Choroid plexus epithelial cell (primary cell): ENCODE measurements around the gene C1orf21.

Experiments used
- DNase-seq: peaks from one replicate; pipeline ENCODE4 v3.0.0-alpha.2; 2010; ENCODE audit warnings: low read depth
- H3K4me3 ChIP-seq: 2 replicates; pipeline ENCODE4 v1.5.1; 2011; ENCODE audit warnings: low read depth, mild to moderate bottlenecking, control low read depth, low read length, moderate library complexity
- TF ChIP-seq, protein P1 (sequence below): conservative IDR thresholded peaks from 2 replicates; pipeline ENCODE4 v1.5.1; 2011; ENCODE audit warnings: low read depth, mild to moderate bottlenecking, control low read depth, inconsistent platforms, low read length, moderate library complexity

Gene C1orf21

DNA sequence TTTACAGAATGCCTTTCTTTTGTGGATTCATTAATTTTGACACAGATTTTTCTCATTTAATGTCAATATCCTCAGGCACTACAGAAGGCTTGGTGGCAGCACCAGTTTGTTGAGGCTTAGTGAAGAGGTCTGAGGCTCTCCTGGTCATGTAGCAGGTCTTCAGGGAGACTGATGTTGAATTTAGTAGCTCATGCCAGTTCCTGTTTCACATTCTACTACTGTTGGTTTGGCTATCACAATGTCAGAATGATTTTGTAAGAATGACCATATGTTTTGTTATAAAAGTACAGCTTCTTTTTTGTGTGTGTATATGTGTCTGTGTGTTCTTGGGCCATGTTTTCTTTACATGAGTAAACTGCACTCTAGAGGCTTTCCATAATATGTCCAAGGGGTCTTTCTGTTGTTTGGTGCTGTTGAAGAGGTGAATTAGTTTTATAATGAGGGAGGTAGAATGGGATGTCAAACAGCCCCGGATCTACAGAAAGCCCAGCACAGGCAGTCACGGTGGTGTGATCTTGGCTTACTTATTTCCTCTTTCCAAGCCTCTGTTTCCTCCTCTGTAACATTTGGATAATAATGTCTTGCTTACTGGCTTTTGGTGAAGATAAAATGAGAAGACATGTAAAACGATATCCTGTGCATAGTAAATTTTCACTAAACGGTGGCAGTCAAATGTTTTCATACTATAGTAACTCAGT is 32.0 kb downstream of the C1orf21 start:
- TF ChIP-seq, protein P1, sequence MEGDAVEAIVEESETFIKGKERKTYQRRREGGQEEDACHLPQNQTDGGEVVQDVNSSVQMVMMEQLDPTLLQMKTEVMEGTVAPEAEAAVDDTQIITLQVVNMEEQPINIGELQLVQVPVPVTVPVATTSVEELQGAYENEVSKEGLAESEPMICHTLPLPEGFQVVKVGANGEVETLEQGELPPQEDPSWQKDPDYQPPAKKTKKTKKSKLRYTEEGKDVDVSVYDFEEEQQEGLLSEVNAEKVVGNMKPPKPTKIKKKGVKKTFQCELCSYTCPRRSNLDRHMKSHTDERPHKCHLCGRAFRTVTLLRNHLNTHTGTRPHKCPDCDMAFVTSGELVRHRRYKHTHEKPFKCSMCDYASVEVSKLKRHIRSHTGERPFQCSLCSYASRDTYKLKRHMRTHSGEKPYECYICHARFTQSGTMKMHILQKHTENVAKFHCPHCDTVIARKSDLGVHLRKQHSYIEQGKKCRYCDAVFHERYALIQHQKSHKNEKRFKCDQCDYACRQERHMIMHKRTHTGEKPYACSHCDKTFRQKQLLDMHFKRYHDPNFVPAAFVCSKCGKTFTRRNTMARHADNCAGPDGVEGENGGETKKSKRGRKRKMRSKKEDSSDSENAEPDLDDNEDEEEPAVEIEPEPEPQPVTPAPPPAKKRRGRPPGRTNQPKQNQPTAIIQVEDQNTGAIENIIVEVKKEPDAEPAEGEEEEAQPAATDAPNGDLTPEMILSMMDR = no peak
- no peak for DNase-seq
- H3K4me3 ChIP-seq = no peak overlapping the region

DNA sequence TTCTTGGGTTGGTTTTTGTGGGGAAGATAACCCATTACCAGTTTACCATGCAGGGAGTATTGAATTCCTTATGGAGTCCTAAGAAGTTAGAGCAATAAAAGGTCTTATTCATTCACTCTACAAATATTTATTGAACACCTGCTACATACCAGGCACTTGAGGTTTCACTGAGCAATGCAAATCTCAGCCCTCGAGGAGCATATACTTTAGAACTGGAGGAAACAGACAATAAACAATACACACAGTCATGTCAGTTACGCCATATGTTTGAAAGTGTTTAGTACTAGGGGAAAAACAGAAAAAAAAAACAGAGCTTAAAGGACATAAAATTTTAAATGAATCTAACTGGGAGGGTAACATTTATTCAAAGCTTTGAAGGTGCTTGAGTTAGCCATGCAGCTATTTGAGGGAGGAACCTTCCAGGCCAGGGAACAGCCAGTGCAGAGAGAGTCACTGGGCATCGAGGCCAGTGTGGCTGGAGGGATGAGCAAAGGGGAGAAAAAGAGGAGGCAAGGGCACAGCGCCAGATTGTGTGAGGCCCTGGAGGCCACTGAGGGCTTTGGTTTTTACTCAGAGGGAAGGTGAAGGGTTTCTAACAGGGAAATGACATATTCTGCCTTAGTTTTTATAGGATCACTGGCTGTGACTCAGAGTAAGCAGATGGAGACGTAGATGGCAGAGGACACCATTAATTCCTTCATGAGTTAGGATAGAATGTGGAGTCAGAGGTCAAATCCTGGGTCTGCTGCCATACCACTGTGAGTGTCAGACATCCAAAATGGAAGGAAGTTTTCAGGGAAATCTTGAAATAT is 32.7 kb downstream of the C1orf21 start:
- no peak overlapping the region for H3K4me3 ChIP-seq
- DNase-seq = no peak
- TF ChIP-seq, protein P1 = no peak

DNA sequence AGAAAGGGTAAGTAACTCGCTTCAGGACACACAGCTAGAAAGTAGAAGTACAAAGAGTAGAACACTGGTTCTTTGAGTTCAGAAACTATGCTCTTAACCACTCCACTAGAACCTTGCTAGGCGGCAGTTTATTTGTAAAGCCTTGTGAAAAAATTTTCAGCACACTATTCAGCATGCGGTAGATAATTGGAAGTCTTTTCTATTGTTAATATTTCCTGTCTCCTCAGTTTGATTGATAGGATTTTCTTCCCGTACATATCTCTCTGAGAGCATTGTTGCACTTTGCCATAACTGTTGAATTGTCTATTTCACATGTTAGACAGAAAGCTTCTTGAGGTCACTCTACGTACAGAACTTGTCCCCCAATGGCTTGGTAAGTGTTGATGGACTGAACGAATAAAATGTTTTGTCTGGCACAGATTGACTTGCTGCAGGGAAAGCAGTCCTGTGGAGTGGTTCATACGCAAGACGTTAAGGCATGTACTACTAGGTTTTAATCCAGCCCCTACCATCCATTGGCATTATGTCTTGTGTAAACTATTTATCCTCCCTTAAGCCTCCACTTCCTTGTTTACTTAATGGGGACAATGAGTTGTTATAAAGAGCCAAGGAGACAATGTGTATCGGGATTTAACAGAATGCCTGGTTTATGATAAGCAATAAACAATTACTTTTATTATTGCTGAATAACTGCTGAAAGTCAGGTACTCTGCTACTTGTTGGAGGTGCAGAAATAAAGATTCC is 35.8 kb downstream of the C1orf21 start:
- DNase-seq = no peak
- H3K4me3 ChIP-seq = no peak overlapping the region
- TF ChIP-seq, protein P1 = no peak

DNA sequence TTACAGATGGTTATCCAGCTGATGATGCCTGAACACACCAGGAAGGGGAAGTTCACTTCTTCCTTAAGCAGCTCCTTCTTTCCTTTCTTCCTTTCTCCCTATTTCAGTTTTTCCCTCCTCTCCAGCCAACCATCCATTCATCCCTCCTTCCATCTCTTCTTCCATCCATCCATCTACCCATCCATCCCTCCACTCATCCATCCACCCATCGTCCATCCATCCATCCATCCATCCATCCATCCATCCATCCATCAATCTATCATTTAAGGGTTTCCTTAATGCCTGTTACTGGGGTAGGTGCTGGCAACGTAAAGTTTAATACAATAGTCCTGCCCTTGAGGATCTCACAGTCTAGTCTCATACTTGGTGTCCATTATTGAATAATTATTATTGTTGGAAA is 36.8 kb downstream of the C1orf21 start:
- TF ChIP-seq, protein P1 = no peak
- no peak overlapping the region for H3K4me3 ChIP-seq

DNA sequence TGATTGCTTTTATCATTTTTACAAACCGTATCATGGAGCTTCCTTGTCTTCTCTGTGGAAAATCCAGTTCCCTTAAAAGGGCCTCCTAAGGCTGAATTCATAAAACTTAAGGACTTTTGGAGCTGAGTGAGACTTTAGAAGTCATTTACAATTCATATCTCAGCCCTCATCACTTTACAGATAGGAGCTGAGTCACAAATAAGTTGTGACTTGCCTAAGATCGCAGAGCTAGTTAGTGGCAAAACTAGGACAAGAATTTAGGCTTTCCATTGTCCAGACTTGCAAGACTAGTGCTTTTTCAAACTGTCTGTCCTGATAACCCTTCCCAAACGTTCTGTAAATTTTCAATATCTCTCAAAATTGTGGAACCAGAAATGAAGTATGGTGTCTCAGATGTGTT is 37.3 kb downstream of the C1orf21 start:
- no peak for DNase-seq
- TF ChIP-seq, protein P1 = no peak
- H3K4me3 ChIP-seq = no peak overlapping the region

More for the DNA sequence above, 36.8 kb downstream of the C1orf21 start:
- DNase-seq = no peak

DNA sequence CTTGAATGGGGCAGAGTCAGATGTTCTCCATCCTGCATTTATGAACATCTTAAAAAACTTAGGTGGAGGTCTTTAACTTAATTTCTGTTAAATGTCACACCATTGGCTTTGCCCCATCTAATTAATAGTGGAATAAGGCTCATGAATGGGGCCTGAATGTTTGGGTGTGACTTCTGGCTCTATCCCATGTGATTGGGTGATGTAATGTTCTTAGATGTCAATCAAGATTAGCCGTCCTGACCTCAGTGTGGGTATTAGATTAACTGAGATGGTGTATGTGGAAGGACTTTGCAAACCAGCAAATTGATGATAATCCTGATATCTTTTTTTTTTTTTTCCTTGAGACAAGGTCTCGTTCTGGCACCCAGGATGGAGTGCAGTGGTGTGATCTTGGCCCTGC is 38.1 kb downstream of the C1orf21 start:
- no peak for DNase-seq
- H3K4me3 ChIP-seq = no peak overlapping the region
- TF ChIP-seq, protein P1 = no peak
